Eye (tissue), 1 donor: ENCODE results near the gene OTOP3.
"Not testable (repeated sequence)": the region's sequence is repeated elsewhere in the genome, so short reads cannot be mapped to it uniquely, and the experiment has no call there.

Experiments
- DNase-seq: peaks from one replicate; pipeline ENCODE4 v3.0.0-alpha.2; 2015

Gene OTOP3, protein sequence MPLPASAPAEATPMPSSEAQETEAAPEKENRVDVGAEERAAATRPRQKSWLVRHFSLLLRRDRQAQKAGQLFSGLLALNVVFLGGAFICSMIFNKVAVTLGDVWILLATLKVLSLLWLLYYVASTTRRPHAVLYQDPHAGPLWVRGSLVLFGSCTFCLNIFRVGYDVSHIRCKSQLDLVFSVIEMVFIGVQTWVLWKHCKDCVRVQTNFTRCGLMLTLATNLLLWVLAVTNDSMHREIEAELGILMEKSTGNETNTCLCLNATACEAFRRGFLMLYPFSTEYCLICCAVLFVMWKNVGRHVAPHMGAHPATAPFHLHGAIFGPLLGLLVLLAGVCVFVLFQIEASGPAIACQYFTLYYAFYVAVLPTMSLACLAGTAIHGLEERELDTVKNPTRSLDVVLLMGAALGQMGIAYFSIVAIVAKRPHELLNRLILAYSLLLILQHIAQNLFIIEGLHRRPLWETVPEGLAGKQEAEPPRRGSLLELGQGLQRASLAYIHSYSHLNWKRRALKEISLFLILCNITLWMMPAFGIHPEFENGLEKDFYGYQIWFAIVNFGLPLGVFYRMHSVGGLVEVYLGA

DNA sequence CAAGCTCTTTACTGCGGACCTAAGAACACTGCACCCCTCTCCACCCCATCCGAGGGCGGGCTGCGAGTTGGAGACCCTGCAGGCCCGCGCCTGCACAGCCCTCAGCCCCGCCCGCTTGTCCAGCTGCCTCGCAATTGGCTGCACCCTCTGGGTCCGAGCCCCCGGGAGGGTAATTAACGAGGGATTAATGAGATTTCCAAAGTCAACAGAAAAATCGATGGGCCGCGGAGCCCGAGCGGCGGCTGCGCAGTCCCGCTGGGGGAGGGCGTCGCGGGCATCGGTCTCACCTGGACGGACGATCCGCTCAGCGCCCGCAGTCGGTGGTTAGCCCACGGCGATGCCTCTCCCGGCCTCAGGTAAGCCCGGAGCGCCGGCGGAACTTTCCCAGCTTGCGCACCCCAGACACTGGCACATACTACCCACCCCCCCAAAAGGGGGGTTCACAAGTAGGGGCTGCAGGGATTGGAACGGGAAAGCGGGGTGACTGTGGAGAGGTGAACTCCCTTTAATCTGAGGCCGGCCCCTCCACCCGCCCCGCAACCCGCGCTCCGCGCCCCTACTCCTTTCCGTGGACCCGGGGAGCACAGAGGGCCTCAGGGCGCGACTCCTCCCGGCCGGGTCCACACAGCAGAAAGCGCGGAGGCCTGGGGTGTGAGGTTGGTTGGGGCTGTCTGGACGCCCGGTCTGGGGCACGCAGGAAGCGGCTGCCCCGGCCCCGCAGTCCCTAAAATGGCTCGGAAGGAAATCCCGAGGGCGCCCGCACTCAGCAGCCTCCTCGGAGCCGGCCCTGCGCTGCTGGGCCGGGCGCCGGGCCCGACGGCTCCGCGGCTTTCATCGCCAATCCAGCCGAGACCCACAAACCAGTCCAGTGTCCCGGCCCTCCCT lies at the start of gene OTOP3:
OTOP3 (plus strand) TSS at position 314 of the 885 bp plus-strand sequence; CDS start at position 338, 24 bp downstream.
- DNase-seq, result peak; percentile 34

DNA sequence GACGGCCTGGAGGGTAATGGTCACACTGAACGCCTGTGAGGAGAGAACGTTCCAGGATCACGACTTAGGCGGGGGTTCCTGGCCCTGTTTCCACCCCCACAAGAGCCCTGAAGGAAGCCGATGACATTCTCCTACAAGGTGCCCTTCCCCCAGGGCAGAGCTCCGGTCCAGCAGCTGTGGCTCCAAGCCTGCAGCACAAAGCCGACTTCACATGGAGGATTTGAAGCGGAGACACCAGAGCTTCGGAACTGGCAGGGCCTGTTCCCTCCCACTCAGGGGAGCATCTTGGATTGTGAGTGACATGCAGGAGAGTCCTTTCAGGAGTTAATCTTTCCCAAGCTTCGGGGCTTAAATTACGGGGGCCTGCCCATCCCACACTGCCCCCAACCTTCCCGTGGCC lies 47.2 kb upstream of the OTOP3 start:
- DNase-seq, result peak; percentile 34

- DNase-seq, result no peak
Measured at GRCh38 chr17:74890554-74890953, 45.1 kb upstream of the OTOP3 start.

DNA sequence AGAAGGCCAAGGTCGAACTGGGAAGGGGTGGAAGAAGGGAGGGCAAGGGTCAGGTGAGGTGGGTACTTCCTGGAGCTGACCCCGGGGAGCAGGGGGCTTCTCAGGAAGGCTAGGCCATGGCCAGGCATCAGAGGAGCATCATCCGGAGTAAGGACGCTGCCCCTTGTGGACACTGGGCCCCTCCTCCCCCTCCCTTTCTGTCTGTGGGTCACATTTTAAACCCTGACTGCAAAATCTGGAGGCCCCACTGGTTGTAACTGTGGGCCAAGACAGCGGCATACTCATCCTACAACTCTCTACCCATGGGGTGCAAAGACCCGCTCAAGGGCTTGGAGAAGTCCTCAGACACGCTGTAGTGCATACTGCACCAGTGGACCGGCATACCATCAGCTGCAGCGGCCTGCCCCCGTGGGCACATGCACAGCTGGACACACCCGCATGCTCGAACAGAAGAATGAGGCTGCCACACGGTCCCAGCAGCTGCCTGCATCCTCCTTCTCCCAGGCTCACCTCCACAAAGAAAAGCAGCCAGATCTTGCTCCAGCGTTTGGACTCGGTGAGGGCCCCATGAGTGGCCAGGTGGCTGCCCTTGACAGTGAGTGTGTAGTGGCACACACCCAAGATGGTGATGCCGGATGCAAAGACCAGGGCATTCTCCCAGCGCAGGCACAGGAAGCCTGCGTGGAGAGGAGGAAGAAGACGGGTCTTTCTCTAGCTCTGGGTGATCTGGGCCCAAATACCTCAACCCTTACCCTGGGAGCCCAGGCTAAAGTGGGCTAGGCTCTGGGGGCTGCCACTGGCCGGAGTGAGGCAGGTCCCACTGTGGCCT lies 43.5 kb upstream of the OTOP3 start:
- DNase-seq, result peak; percentile 10

GRCh38 chr17:74892974-74893911 lies 42.5 kb upstream of the OTOP3 start, which contains the start of gene FADS6:
FADS6 (minus strand) TSS chr17:74893633; CDS start chr17:74893595, 38 bp downstream.
- peak; percentile 32 for DNase-seq

GRCh38 chr17:74893936-74894671 lies 41.6 kb upstream of the OTOP3 start:
- DNase-seq, result peak; percentile 26

GRCh38 chr17:74898376-74898946 lies 37.2 kb upstream of the OTOP3 start:
- DNase-seq, result no peak

DNA sequence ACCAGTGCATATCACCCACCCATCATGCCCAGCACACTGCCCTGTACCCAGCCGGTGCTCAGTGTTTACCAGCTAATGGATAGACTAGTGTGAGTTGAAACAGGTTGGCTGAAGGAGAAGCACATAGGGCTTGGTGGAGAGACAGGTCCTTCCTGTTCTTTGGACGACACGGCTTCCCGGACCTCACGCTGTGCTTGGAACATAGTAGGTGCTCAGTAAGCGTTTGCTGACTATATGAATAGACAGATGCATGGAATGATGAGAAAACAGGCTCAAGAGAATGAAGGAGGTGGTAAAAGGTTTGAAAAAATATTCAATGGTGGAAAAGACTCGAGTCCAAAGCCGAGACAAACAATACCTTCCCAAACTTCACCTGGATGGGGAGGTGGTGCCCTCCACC lies 35.5 kb upstream of the OTOP3 start:
- DNase-seq, result no peak

GRCh38 chr17:74901353-74902135 lies 34.2 kb upstream of the OTOP3 start:
- DNase-seq, result no peak

DNA sequence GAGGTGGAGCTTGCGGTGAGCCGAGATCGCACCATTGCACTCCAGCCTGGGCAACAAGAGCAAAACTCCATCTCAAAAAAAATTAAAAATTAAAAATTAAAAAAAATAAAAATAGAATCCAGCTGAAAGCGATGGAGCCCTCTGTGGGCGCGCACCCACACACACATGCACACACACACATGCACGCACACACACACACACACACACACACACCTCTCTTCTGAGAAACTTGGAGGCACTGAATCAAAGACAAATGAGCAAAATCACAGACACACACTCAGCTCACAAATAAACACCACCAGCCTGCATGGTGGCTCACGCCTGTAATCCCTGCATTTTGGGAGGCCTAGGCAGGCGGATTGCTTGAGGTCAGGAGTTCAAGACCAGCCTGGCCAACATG lies 32.7 kb upstream of the OTOP3 start:
- DNase-seq, result no peak

DNA sequence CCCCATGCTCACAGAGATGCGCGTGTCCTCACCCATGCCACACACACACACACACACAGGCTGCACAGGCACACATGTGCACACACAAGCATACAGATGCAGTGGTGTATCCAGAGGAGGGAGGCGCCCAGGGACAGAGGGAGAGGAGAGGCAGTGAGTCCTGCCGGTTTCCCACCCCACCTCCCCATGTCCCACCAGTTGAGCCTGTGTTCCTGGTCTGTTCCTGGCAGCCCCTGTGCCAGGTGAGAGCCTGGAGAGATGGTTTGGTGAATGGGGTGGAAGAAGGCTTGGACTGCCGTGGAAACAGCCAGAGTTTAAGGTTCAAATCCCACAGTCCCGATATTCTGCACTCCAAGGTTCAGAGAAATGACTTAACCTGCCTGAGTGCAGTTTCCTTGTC lies 32.0 kb upstream of the OTOP3 start:
- no peak for DNase-seq

DNA sequence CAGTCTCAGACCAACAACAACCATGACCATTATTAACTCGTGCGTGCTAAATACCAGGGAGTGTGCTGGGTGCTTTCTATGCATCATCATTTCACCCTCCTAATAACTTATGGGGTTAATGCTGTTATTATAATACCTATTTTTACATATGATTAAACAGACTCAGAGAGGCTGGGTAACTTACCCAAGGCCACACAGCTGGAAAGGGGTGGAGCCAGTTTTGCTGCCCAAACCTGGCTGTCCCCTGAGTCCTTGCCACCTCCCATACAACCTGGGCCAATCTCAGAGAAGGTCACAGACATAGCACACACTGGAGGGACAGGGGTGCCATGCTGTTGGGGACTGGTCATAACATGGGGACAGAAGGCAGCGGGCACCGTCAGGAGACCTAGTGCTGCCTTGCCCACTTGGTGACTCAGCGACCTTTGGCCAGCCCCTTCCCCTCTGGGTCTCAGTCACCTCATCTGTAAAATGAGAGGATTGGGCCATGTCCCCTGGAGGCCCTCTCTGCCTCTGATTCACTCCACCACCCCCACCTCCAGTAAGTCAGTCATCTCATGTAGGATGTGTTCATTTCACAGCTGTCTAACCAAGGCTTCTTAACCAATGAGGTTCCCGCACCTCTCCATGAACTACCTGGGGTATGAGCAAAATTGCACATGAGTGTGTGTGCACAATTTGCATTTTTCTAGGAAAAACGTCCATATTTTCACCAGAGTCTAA lies 30.9 kb upstream of the OTOP3 start:
- DNase-seq, result no peak

DNA sequence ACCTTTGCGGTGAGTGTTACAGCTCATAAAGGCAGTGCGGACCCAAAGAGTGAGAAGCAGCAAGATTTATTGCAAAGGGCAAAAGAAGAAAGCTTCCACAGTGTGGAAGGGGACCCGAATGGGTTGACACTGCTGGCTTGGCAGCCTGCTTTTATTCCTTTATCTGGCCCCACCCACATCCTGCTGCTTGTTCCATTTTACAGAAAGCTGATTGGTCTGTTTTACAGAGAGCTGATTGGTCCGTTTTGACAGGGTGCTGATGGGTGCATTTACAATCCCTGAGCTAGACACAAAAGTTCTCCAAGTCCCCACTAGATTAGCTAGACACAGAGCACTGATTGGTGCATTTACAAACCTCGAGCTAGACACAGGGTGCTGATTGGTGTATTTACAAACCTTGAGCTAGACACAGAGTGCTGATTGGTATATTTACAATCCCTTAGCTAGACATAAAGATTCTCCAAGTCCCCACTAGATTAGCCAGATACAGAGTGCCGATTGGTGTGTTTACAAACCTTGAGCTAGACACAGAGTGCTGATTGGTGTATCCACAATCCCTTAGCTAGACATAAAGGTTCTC lies 29.4 kb upstream of the OTOP3 start:
- DNase-seq, result not testable (repeated sequence)

- DNase-seq, result no peak
Measured at GRCh38 chr17:74907012-74907411, 28.7 kb upstream of the OTOP3 start.

GRCh38 chr17:74909097-74909496 lies 26.6 kb upstream of the OTOP3 start:
- DNase-seq, result not testable (repeated sequence)

- DNase-seq, result not testable (repeated sequence)
Measured at GRCh38 chr17:74911423-74911822, 24.3 kb upstream of the OTOP3 start.

- no peak for DNase-seq
Measured at GRCh38 chr17:74916136-74916850, 19.4 kb upstream of the OTOP3 start.

GRCh38 chr17:74916851-74917199 lies 18.9 kb upstream of the OTOP3 start:
- DNase-seq, result no peak
